ENCODE results near the gene KLHL26. TPM values are rescaled to one million over a fixed set of nuclear protein-coding genes. Genes with fewer than 3 reads are reported as not detected.

The KLHL26 gene
- total and polyA plus RNA-seq, 9 of the 15 experiments (the other 6 are each of a cell fraction or from before 2014, with no cell fraction given) = 0.13 to 13.3 (median 1.4) TPM

DNA sequence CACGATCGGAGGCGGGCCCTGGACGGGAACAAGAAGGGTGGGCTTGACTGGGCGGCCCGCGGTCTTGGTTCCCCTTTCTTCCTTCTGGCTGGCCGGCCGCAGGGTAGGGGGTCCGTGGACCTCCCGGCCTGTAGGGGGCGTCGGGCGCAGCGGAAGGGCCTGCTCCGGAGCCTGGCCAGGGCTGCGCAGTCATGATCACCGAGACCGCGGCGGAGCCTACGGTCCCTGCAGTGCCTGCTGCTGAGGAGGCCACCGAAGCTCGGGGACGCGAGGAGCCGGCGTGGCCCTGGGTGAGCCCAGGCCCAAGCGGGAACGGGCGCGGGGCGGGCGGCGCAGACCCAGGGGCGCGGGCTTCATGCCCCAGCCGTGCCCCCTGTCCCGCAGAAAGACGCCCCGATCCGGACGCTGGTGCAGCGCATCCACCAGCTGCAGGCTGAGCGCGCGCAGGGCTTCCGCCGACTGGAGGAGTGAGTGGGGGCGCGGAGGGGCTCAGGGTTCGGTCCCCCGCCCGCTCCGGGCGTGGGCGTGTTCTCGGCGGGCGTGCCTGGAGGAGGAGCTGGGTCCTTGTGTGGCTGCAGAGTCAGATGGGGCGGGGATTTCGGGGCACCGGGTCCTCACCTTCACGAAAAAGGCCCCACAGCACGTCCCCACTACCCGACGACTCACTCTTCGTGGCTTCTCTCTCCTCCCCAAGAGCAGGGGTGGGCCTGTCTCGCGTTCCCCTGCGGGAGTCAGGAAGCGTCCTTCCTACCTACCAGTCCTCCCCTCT is 48.0 kb upstream of the KLHL26 start, which contains the start of gene REX1BD (continued):
- TF ChIP-seq CHCHD3 (CRISPR knock-in tag; IDR thresholded peaks at IDR 0.05) (no peak), POU5F1 (IDR thresholded peaks at IDR 0.05; ENCODE audit: borderline replicate concordance, low read depth, low read length, partially characterized antibody) (no peak), ZNF174 (CRISPR knock-in tag; IDR thresholded peaks at IDR 0.05) (no peak), JUND (IDR thresholded peaks at IDR 0.05; ENCODE audit: borderline replicate concordance, low read depth, low read length) (peak; percentile 52), JUND (tag; IDR thresholded peaks at IDR 0.05; ENCODE audit: borderline replicate concordance, low read depth, low read length) (no peak), ZSCAN29 (IDR thresholded peaks at IDR 0.05) (no peak), CBFB (CRISPR knock-in tag; IDR thresholded peaks at IDR 0.05) (0 out of 2 replicates have a peak, but pooled peaks have one; percentile 50), ZNF518B (CRISPR knock-in tag; IDR thresholded peaks at IDR 0.05) (no peak), SMARCA4 (IDR thresholded peaks at IDR 0.05) (0 out of 2 replicates have a peak, but pooled peaks have one; percentile 65), TAF15 (IDR thresholded peaks at IDR 0.05; ENCODE audit: low read depth, low read length) (no peak), MTA3 (IDR thresholded peaks at IDR 0.05; ENCODE audit: borderline replicate concordance) (peak; percentile 90), ARID2 (IDR thresholded peaks at IDR 0.05) (no peak), ZBTB17 (CRISPR knock-in tag; IDR thresholded peaks at IDR 0.05) (peak; percentile 78), ZNF274 (IDR thresholded peaks at IDR 0.05; ENCODE audit: borderline replicate concordance, low read depth, low read length) (no peak; the same call in 1 of the 2 replicates), KAT7 (CRISPR knock-in tag; IDR thresholded peaks at IDR 0.05; ENCODE audit: borderline replicate concordance) (peak; percentile 55; the same call in 1 of the 2 replicates), SRSF7 (optimal IDR thresholded peaks at IDR 0.05; ENCODE audit: low read depth, low read length) (peak; percentile 48), POLR2A (conservative IDR thresholded peaks at IDR 0.05) (peak; percentile 91), DLX4 (CRISPR knock-in tag; IDR thresholded peaks at IDR 0.05) (no peak), KDM4B (IDR thresholded peaks at IDR 0.05; ENCODE audit: borderline replicate concordance in 2 of 2, low read depth in 1 of 2) (peak in 1 of 2 experiments; percentile 77; a peak in 1 of 4 replicates), ESRRA (IDR thresholded peaks at IDR 0.05; ENCODE audit: borderline replicate concordance, low read depth) (peak; percentile 74; the same call in 1 of the 2 replicates), MXI1 (IDR thresholded peaks at IDR 0.05; ENCODE audit: low read depth, low read length) (no peak), NUFIP1 (IDR thresholded peaks at IDR 0.05; ENCODE audit: partially characterized antibody) (no peak), KAT8 (IDR thresholded peaks at IDR 0.05; ENCODE audit: low read depth) (no peak), ZZZ3 (IDR thresholded peaks at IDR 0.05) (no peak), MXD1 (CRISPR knock-in tag; IDR thresholded peaks at IDR 0.05; ENCODE audit: borderline replicate concordance, poor library complexity, severe bottlenecking) (no peak), EP400 (IDR thresholded peaks at IDR 0.05) (peak; percentile 51), ETV5 (CRISPR knock-in tag; IDR thresholded peaks at IDR 0.05; ENCODE audit: low read depth) (peak; percentile 81)
